HG03342 (cell line): ENCODE data around the gene NDUFAF2.
"Not testable (repeated sequence)": the region's sequence is repeated elsewhere in the genome, so short reads cannot be mapped to it uniquely, and the experiment has no call there.

Experiments used
- ATAC-seq: cut with Tn5 transposase; IDR thresholded peaks from one replicate; pipeline ENCODE4 v1.9.1; 2021; ENCODE audit warnings: mild to moderate bottlenecking, moderate library complexity; ENCODE audit not compliant: unreplicated experiment

NDUFAF2 gene

DNA sequence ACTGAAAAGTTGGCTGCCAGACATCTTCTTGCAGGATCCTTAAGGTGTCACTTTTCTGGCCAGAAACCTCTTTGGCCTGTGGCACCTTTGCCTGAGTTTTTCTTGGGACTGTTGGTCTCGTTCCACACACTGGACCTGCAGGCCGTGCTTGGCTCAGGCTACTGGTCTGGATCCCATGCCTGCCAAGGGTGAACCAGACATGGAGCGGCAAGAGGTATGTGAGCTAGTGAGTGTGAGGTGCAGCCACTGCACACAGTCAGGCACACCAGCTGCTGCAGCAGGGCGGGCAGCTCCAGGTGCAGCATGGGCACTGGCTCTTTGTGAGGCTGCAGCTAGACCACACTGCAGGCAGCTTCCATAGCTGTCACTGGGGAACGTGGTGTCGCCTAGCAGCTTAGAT, 47.9 kb downstream of the NDUFAF2 start:
- ATAC-seq = no peak

DNA sequence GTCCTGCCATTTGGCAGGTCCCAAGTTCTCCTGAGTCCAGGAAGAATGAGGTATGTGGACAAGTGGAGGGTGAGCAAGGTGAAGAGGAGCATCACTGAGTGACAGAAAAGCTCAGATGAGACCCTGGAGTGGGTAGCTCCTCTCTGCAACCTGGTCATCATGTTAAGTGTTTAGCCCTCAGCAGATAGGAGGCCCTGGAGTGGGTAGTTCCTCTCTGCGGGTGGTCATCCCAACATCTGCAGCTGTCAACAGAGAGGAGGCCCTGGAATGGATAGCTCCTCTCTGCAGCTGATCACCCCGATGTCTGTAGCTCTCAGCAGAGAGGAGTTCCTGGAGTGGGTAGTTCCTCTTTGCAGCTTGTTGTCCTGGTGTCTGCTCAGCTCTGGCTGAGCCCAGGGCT, 48.4 kb downstream of the NDUFAF2 start:
- ATAC-seq = no peak

DNA sequence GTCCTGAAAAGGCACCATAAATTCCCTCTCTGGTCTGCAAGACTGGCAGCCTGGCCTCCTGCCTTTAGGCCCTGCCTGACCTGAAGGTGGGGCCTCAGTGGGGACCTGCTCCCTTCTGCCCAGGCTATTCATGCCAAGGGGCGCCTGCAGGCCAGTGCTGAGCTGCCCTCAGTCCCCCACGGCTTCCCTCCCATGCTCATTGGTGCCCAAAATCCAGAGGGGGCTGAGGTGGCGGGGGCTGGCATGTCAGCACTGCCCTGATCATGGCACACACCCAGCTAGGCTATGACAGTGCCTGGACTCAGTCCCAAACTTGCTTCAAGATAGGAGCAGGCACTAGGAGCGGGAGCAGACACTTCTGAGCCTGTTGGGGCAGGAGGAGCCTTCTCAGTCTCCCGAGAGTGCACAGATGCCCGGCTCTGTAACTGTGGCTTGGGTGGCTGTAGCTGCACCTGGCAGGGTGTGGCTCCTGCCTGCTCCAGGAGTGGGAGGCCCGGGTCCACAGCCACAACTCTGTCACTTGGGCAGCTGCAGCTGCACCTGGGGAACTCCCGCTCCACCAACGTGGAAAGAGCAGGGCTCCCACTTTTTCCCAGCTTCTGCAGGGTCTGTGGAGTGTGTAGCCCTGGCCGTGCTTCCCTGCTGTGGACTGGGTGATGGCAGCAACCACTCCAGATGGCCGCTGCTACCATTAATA, 49.0 kb downstream of the NDUFAF2 start:
- no peak for ATAC-seq

DNA sequence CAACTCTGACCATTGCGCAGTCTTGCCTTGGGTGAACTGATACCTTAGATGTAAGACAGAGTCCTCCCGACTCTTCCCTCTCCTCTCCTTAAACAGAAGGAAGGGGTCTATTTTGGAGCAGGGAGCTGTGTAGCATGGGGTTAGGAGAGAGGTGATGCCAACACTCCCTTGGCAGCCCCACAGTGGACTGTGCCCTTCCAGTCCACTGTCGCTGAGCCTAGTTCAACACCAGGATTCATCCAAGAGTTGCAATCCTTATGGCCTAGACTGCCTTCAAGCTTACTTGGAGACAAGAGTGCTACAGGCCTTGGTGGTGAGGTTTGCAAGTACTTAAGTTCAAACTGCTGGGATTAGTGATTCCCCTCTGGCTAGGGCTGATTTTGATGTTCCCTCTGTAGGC, 51.4 kb downstream of the NDUFAF2 start:
- no peak for ATAC-seq

DNA sequence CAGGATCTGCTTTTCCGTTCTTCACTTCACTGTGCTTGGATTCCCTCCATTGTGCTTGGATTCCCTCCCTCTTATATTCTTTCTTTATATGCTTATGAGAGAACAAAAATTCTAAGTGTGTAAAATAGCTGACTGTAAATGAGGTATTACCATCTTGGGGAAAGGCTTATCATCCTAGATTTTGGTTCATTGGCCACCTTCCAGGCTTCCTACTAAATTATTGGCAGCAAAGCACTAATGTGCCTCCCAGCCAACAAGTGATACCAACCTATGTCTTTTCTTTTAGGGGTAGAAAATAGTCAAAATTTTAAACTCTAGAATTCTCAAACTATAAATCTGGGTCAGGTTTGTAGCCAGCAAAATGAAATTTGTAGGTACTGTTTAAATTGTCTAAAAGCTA, 52.7 kb downstream of the NDUFAF2 start:
- no peak for ATAC-seq

DNA sequence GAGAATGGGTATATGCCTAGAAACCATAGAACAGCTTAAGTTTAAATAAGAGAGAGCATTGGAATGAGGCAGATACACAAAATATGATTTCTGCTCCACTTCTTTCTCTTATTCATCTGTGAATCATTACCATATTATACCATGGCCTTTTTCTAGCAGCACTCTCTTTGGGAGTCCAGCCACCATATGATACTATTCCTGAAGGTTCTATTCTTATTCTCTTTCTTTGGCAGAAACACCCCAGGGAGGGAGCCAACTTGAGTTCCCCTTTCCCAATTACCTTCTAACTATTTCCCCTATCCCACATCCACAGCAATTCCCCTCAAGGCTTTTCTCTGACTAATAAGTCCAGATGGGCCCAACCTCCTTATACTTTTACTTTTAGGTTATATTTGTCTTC, 55.9 kb downstream of the NDUFAF2 start:
- ATAC-seq = no peak

DNA sequence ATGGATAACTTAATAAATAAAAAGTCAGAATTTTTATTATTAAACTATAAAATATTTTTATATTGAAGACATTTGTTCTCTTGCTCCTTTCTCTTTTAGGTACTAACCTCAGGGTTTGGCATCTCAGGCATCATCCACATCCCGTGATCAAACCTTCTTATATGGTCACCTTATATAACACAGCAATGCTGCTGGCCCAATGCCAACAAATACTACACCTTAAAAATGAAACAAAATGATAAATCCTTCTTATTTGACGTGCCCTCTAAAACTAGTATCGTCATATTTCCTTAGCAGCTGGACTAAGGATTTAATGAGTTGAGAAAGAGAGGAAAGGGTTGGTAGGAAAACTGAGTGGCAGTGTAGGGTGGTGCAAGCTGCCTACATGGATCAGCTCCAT, 56.6 kb downstream of the NDUFAF2 start:
- ATAC-seq = no peak

DNA sequence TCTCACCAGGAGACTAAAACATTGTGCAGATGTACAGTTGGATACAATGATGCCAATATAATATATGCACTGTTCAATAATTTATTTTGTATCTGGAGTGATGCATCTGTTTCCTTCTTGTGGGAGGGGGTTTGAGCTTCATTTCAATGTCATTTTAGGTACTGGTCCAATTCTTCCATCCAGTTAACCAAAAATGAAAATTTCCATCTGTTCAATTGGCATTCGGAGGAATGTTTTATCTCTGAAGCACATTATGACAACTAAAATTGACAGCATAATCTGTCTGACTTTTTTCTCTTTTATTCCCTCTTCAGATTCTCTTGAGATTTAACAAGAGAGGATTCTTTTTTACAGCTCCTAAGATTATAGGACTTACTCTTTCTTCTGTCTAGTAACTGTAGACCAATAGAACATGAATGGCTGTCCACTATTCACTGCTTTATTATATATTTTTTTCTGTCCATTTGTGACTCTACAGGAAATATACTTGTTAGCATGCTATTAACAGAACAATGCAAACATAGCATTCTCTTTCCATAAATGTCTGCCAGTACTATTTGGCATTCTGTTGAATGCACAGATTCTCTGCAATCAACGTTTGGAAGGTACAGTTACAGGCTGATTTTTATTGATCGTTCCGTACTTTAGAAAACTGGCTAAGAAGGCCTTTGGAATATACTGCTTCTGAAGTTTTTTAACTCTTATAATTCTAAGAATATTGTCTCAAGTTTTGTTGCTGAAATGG, 57.8 kb downstream of the NDUFAF2 start:
- no peak for ATAC-seq

DNA sequence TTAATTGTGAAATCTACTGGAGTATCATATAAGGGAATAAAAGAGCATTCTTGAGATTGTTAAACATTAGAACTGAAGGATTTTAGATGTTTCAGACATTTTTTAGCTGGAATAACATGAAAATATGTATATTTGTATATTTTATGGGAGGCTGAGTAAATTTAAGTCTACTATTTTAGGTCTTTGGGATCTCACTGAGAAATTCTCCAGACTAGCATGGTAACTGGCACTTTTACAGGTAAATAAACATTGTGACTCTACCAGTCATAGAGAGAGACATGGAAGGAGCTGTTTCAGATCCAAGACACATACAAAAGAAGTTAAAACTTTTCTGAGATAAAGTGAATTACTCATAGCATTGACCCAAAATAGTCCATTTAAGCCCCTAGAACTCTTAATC, 59.4 kb downstream of the NDUFAF2 start:
- ATAC-seq = no peak

DNA sequence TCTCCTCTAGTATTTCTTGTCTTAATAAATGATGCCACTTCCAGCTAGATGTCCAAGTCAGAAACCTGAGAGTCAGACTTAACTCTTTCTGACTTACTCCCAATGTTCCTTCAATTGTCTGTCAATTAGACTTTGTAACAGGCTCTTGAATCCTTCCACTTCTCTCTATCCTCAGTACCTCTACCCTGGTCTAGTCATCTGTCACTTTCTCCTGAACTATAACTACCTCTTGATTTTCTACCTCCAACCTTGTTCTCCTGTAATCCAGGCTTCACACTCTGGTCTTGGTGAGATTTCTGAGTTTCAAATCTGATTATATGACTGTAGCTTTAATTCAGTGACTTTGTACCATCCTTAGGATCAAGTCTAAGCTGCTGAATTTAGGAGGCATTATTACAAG, 64.9 kb downstream of the NDUFAF2 start:
- ATAC-seq = no peak

DNA sequence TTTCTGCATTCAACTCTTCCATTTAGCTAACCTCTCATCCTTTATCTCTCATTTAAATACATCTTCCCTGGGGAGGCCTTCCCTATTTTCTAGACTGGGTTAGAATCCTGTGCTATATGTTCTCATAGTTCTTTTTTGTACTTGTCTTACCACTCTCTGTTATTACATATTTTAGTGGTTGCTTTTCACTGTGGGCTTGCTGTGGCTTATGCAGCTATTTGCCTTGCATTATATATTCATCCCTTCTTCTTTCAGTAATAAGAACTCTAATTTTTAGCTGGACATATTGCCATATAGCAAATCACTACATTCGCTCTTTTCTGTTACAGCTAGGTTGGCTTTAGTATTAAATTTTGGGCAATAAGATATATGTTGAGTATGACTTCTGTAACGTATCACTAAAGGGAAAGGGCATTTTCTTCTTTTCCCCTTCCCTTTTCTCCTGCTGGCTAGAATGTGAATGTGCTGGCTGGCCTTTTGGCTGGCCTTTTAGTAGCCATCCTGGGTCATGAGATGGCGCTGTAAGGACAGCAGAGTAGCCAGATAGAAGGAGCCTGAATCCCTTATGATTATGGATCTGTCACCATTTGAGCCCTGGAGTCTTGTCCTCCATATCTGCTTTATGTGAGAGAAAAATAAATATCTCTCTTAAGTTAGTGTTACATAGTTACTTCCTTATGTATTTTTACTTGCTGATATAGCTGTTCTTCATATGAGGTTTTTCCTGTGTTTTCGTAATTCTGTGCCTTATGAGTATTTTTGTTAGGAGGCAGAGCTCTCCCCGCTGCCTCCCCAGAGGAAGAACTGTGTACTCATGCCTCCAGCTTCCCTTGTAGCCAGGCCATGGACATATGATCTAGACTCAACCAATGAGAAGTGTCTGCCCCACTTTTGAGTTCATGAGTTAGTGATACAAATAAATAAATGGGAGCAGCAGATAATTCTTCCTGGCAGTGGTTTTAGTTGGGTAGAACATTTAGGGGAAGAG, 65.8 kb downstream of the NDUFAF2 start:
- ATAC-seq = no peak

DNA sequence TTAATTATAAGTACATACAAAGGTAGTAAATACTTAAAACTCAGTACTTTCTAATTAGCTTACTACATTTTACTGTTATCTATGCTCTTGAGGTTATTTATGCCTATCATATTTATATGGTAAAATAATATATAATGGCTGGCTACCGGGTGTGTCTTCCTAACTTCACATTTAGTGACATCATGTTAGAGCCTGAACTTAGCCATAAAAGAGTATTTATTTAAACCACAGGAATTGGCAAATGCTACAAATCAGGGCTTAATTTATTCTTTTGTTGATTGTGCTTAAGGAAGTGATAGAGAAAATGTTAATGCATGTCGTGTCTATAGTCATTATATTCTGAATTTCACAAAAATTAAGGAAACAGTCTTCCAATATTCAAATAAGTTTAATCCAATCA, 73.1 kb downstream of the NDUFAF2 start:
- ATAC-seq = no peak

DNA sequence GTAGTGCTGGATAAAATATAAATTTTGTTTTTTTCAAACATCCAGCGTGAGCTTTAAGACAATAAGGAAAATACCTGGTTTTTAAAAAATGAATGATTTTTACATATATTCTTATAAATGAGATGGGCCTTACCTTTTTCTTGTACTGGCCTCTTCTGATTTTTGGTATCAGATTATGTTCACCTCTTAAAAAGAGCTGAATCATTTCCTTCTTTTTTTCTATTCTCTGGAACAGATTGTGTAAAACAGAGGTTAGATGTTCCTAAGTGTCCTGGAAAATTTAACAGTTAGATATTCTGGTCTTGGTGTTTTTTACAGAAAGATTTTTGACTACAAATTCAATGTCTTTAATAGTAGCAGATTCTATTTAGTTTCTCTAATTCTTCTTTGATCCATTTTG, 74.6 kb downstream of the NDUFAF2 start:
- no peak for ATAC-seq

DNA sequence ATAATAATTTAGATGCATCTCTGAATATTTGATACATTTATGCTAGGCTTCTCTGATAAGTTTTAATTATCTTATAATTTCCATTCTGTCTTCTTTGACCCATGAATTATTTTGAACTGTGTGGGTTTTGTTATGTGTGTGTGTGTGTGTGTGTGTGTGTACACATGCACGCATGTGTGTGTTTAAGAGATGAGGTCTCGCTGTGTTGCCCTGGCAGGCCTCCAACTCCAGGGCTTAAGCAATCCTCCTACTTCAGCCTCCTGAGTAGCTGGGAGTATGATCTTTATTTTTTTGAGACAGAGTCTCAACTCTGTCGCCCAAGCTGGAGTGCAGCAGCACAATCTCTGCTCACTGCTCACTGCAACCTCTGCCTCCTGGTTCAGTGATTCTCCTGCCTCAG, 75.4 kb downstream of the NDUFAF2 start:
- no peak for ATAC-seq

DNA sequence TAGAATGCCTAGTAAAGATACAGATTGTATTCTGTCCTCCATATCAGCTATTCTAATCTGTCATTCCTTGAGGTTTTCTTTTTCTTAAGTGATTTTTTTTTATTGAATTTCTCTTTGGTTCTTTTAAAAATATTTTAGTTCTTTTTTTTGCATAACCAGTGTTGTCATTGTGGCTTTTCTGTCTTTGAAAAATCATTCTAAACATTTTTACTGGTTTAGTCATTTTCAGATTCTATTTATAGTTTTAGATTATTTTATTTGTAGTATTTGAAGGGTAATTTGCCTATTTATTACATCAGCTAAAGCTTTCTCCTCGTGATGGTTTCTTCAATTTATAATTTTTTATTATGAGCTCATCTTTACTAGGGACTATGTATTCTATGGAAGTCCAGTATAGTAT, 78.1 kb downstream of the NDUFAF2 start:
- ATAC-seq = no peak

DNA sequence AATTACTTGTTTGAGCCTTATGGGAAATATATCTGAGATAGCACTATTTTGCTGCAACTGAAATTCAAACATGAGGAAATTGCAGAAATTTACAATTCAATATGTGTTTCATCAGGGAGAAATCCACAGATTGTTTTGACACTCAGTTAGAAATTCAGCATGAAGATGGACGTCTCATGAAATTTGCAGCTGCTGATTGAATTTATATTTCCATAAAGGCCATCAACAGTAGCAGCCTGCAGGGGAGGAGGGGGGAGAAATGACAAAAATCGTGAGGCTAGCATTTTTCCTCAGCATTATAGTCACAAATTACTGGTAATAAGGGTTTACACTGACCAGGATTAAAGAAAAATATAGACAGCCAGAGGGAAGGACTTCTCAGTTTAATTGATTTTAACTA, 81.0 kb downstream of the NDUFAF2 start:
- no peak for ATAC-seq

DNA sequence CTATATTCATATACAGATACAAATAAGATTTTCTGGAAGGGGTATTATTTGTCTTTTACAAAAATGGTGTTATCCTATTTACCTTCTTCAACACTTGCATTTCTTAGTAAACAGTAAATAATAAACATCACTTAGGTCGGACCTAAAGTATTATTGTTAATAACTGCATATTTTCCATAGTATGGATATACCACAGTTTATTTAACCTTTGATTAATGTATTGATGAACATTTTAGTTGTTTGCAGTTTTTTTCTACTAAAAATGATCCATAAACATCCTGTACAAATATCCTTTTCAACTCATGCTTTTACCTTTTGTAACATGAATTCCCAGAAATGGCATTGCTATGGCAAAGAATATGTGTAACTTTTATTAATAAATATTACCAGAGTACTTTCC, 83.4 kb downstream of the NDUFAF2 start:
- no peak for ATAC-seq

DNA sequence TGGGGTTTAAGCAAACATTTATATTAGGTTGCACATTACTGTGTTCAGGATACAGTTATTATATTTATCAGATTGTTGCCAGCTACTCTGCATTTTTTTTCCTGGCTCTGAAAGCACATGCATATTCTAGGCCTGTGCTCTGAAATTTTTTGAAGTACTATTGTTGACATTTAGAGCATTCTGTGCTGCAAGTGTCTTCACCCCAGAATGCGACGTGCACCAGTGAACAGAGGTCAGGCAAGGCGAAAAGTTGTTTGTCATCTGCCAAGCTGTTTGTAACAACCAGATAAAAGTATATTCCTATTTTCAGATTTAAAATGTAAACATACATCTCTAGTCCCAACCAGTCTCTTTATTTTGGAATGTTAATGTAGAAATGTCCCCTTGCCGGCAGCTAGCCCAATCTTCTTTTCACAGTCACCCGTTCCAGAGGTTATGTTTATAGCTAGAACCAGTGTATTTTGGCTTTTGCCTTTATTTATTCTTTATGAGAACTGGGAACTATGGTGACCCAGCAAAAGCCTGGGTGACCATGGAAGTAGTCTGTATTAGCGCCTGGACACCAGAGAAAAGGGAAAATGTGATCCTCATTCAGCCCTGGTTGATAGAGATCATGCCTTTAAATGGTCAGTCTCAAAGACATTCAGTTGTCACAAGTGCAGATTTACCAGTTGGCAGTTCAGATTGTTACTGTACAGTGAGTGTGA, 84.6 kb downstream of the NDUFAF2 start:
- no peak for ATAC-seq

DNA sequence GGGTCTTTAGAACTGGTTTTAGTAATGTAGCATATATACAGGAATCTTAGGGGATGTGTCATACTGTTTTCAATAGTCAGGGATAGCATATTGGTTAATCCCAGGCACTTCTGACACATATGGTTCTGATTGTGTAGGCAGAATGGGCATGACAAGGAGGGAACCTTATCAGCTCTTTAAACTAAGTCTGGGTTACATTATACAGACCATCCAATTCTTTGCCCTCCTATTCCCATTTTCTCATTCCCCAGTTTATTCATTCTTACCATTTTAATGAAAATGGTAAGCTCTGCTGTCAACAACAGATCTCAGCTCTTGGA, 85.1 kb downstream of the NDUFAF2 start:
- no peak for ATAC-seq

DNA sequence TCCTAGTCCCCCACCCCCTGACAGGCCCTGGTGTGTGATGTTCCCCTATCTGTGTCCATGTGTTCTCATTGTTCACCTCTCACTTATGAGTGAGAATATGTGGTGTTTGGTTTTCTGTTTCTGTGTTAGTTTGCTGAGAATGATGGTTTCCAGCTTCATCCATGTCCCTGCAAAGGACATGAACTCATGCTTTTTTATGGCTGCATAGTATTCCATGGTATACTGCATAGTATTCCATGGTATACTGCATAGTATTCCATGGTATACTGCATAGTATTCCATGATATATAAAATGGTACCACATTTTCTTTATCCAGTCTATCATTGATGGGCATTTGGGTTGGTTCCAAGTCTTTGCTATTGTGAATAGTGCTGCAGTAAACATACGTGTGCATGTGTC, 86.3 kb downstream of the NDUFAF2 start:
- not testable (repeated sequence) for ATAC-seq

DNA sequence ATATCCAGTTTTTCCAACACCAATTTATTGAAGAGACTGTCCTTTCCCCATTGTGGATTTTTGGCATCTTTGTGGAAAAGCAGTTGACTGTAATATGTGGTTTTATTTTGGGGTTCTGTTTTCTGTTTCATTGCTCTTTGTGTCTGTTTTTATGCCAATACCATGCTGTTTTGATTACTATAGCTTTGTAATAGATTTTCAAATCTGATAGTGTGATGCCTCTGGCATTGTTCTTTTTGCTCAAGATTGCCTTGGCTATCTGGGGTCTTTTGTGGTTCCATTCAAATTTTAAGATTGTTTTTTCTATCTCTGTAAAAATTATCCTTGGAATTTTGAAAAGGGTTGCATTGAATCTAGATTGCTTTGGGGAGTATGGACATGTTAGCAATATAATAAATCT, 99.5 kb downstream of the NDUFAF2 start:
- no peak for ATAC-seq
